HCT116 (cell line): Measurements from ENCODE around the gene PTPN4. TPM values are rescaled to one million over a fixed set of nuclear protein-coding genes. Genes with fewer than 3 reads are reported as not detected.

Source experiments
- ATAC-seq: fragments of 200-7000 bp; cut with Tn5 transposase; 2 replicates; pipeline ENCODE4 v1.9.1; 2020; ENCODE audit warnings: mild to moderate bottlenecking, moderate library complexity
- BruUV-seq: library from RNA; stranded (reverse); fragments of 400-500 nt; replicated peaks from 2 replicates; lab custom pipeline; 2021; lab: Mats Ljungman, UMichigan
- CTCF ChIA-PET: fragments of 300-600 bp; sonication (Branson Sonifier 250); formaldehyde crosslinking; loops from one replicate; lab custom pipeline; 2021; ENCODE audit warnings: antibody characterized with exemption; lab: Charles Lee
- POLR2A ChIA-PET: fragments of 300-600, 350-600 bp; sonication (Branson Sonifier 250); formaldehyde crosslinking; loops from one replicate; lab custom pipeline; 2021; ENCODE audit warnings: antibody characterized with exemption; lab: Charles Lee
- RAD21 ChIA-PET, 2 experiments: fragments of 300-600 bp; sonication (Branson Sonifier 250); formaldehyde crosslinking; loops; one replicate each; lab custom pipeline; 2023; ENCODE audit warnings: low total read pairs in 2 of 2; ENCODE audit not compliant: uncharacterized antibody in 2 of 2, unreplicated experiment in 2 of 2, low non-redundant PET in 1 of 2; lab: Charles Lee
- DNase-seq: peaks from one replicate; pipeline ENCODE4 v3.0.0-alpha.2; 2010; ENCODE audit warnings: low read depth, low spot score
- H2AFZ ChIP-seq: fragments of 200-600 bp; shearing (Covaris generic), sonication (generic); 2 replicates; pipeline ENCODE4 v1.6.1; 2017; ENCODE audit warnings: low read depth, mixed run types, mixed read lengths, antibody characterized with exemption, low read length; ENCODE audit not compliant: poor library complexity, severe bottlenecking
- H3K27ac ChIP-seq: 2 replicates; pipeline ENCODE4 v1.5.1; 2012; ENCODE audit warnings: low read depth, low read length
- H3K27me3 ChIP-seq: fragments of 200-600 bp; sonication (generic); 2 replicates; pipeline ENCODE4 v1.6.1; 2016; ENCODE audit warnings: mixed run types, low read length, mixed read lengths; ENCODE audit not compliant: insufficient read depth
- H3K36me3 ChIP-seq, 2 experiments: fragments of 200-500 bp in 1 of 2; fragments of 200-600 bp in 1 of 2; sonication (Bioruptor generic) in 1 of 2; sonication (generic) in 1 of 2; 2 replicates each; pipeline versions ENCODE4 v1.5.1 to v1.6.1; 2014 to 2016; ENCODE audit warnings: low read length in 2 of 2, inconsistent platforms in 1 of 2, mixed read lengths in 1 of 2, mixed run types in 1 of 2; ENCODE audit not compliant: insufficient read depth in 2 of 2, control insufficient read depth in 1 of 2
- H3K4me1 ChIP-seq, 2 experiments: fragments of 200-600 bp in 1 of 2; sonication (generic) in 1 of 2; 2 replicates each; pipeline versions ENCODE4 v1.5.1 to v1.6.1; 2012 to 2017; ENCODE audit warnings: low read length in 2 of 2, inconsistent platforms in 1 of 2, mild to moderate bottlenecking in 1 of 2, mixed read lengths in 1 of 2, mixed run types in 1 of 2, moderate library complexity in 1 of 2; ENCODE audit not compliant: insufficient read depth in 2 of 2, control insufficient read depth in 1 of 2
- H3K4me2 ChIP-seq: fragments of 200-600 bp; sonication (generic); 2 replicates; pipeline ENCODE4 v1.6.1; 2017; ENCODE audit warnings: mixed run types, low read length, mixed read lengths
- H3K4me3 ChIP-seq, 2 experiments: fragments of 200-600 bp in 1 of 2; sonication (generic) in 1 of 2; replicated peaks in 1 of 2; 2 replicates each; pipeline ENCODE4 v1.5.1; 2011 to 2016; ENCODE audit warnings: low read length in 2 of 2, control low read depth in 1 of 2, low read depth in 1 of 2, mild to moderate bottlenecking in 1 of 2, mixed read lengths in 1 of 2, mixed run types in 1 of 2
- H3K79me2 ChIP-seq: fragments of 200-600 bp; sonication (generic); 2 replicates; pipeline ENCODE4 v1.6.1; 2017; ENCODE audit warnings: mild to moderate bottlenecking, mixed run types, low read length, moderate library complexity, mixed read lengths; ENCODE audit not compliant: insufficient read depth
- H3K9ac ChIP-seq: fragments of 200-600 bp; sonication (generic); 2 replicates; pipeline ENCODE4 v1.6.1; 2016; ENCODE audit warnings: low read length, mixed read lengths
- H3K9me2 ChIP-seq: fragments of 200-600 bp; sonication (generic), shearing (Covaris generic); 2 replicates; pipeline ENCODE4 v1.6.1; 2017; ENCODE audit warnings: mixed run types, mild to moderate bottlenecking, moderate library complexity; ENCODE audit not compliant: insufficient read depth
- H3K9me3 ChIP-seq, 2 experiments: fragments of 200-500 bp in 1 of 2; fragments of 200-600 bp in 1 of 2; sonication (Bioruptor generic) in 1 of 2; sonication (generic) in 1 of 2; 2 replicates each; pipeline ENCODE4 v1.6.1; 2014 to 2017; ENCODE audit warnings: low read length in 2 of 2, mixed read lengths in 2 of 2, inconsistent platforms in 1 of 2, low read depth in 1 of 2, mild to moderate bottlenecking in 1 of 2, mixed run types in 1 of 2, moderate library complexity in 1 of 2; ENCODE audit not compliant: control insufficient read depth in 1 of 2, insufficient read depth in 1 of 2
- H4K20me1 ChIP-seq: fragments of 200-600 bp; sonication (generic), shearing (Covaris generic); 2 replicates; pipeline ENCODE4 v1.6.1; 2017; ENCODE audit warnings: mixed run types, mild to moderate bottlenecking, moderate library complexity; ENCODE audit not compliant: insufficient read depth
- CEBPB ChIP-seq: IDR thresholded peaks from 2 replicates; pipeline ENCODE4 v1.6.1; 2012; ENCODE audit warnings: low read depth
- CTCF ChIP-seq, 3 experiments: fragments of 200-600 bp in 1 of 3; sonication (generic) in 1 of 3; IDR thresholded peaks in 2 of 3; conservative IDR thresholded peaks in 1 of 3; 2 replicates each; pipeline ENCODE4 v1.5.1; 2012 to 2017; ENCODE audit warnings: low read depth in 2 of 3, low read length in 2 of 3, antibody characterized with exemption in 1 of 3, borderline replicate concordance in 1 of 3, control low read depth in 1 of 3, mild to moderate bottlenecking in 1 of 3, mixed read lengths in 1 of 3, mixed run types in 1 of 3, moderate library complexity in 1 of 3; ENCODE audit not compliant: insufficient read depth in 1 of 3
- EGR1 ChIP-seq: IDR thresholded peaks from 2 replicates; pipeline ENCODE4 v1.6.1; 2012; ENCODE audit warnings: low read depth
- ELF1 ChIP-seq: IDR thresholded peaks from 2 replicates; pipeline ENCODE4 v1.6.1; 2012; ENCODE audit warnings: low read depth, borderline replicate concordance
- EZH2 ChIP-seq: fragments of 200-600 bp; sonication (generic); IDR thresholded peaks from 2 replicates; pipeline ENCODE4 v1.6.1; 2017; ENCODE audit warnings: antibody characterized with exemption, mixed run types
- JUND ChIP-seq: IDR thresholded peaks from 2 replicates; pipeline ENCODE4 v1.6.1; 2012
- POLR2A ChIP-seq: IDR thresholded peaks from 2 replicates; pipeline ENCODE4 v1.7.0; 2011; ENCODE audit warnings: borderline replicate concordance; ENCODE audit not compliant: insufficient read depth, insufficient read length; ENCODE audit errors: extremely low read depth
- POLR2AphosphoS5 ChIP-seq: IDR thresholded peaks from 2 replicates; pipeline ENCODE4 v1.6.1; 2011; ENCODE audit warnings: mild to moderate bottlenecking, low read depth, low read length, moderate library complexity
- RAD21 ChIP-seq: IDR thresholded peaks from 2 replicates; pipeline ENCODE4 v1.6.1; 2012; ENCODE audit warnings: low read depth, mild to moderate bottlenecking
- REST ChIP-seq: IDR thresholded peaks from 2 replicates; pipeline ENCODE4 v1.6.1; 2012; ENCODE audit warnings: low read depth
- SP1 ChIP-seq: IDR thresholded peaks from 2 replicates; pipeline ENCODE4 v1.6.1; 2012; ENCODE audit warnings: low read depth
- SRF ChIP-seq: IDR thresholded peaks from 2 replicates; pipeline ENCODE4 v1.6.1; 2012; ENCODE audit warnings: low read depth
- TCF7L2 ChIP-seq: IDR thresholded peaks from 2 replicates; pipeline ENCODE4 v1.7.0; 2011; ENCODE audit warnings: borderline replicate concordance, inconsistent platforms; ENCODE audit not compliant: insufficient read depth, insufficient read length; ENCODE audit errors: extremely low read depth
- YY1 ChIP-seq: IDR thresholded peaks from 2 replicates; pipeline ENCODE4 v1.6.1; 2011; ENCODE audit warnings: low read length, low read depth, moderate library complexity, mild to moderate bottlenecking; ENCODE audit not compliant: insufficient replicate concordance; ENCODE audit errors: extremely low read depth
- ZFX ChIP-seq: fragments of 450-650 bp; IDR thresholded peaks from 2 replicates; pipeline ENCODE4 v1.6.1; 2017
- ZNF274 ChIP-seq: fragments of 200-500 bp; sonication (Bioruptor generic); IDR thresholded peaks from 2 replicates; pipeline ENCODE4 v1.6.1; 2014; ENCODE audit warnings: mild to moderate bottlenecking, low read depth, low read length, inconsistent platforms
- intact Hi-C: fragments of 100-400 bp; cut with micrococcal nuclease; formaldehyde crosslinking; loops from 2 replicates; pipeline ENCODE4 v1.10.0; 2022
- total RNA-seq: library from RNA; stranded (reverse); gene quantifications from one replicate; pipeline ENCODE4 v1.2.1, GENCODE V29; 2021; ENCODE audit not compliant: unreplicated experiment

Gene PTPN4
- total RNA-seq, 1 experiment from 2014 or later = 38.4 TPM

- intact Hi-C loops = no loop called here
- Histone ChIP-seq H3K27me3 (no peaks in the 10 kb centered on the region), H3K36me3 (no peaks in the 10 kb centered on the region), H4K20me1 (no peaks in the 10 kb centered on the region), H3K9me2 (no peaks in the 10 kb centered on the region), H3K9ac (no peak overlapping the region), H3K4me1 (no peaks in the 10 kb centered on the region), H3K27ac (no peak overlapping the region), H3K4me3 (no peak overlapping the region), H2AFZ (no peak overlapping the region), H3K4me2 (no peak overlapping the region), H3K9me3 (0 out of 4 replicates have a peak, but pooled peaks cover 0 to 3% of the 10 kb centered on the region in 2 experiments), H3K79me2 (peaks cover 67% of the 10 kb centered on the region)
- CTCF ChIA-PET = no interaction called here
- DNase-seq = no peak
- TF ChIP-seq SP1 (no peak), EZH2 (no peak), EGR1 (no peak), CEBPB (no peak), REST (no peak), RAD21 (no peak), POLR2AphosphoS5 (no peak), CTCF (IDR thresholded peaks at IDR 0.05 in 2 of 3, conservative IDR thresholded peaks at IDR 0.05 in 1 of 3; ENCODE audit: borderline replicate concordance in 1 of 3, insufficient read depth in 1 of 3, low read depth in 2 of 3, low read length in 2 of 3) (no peak), ELF1 (no peak), ZNF274 (no peak), YY1 (no peak), POLR2A (no peak), SRF (no peak), JUND (no peak), TCF7L2 (no peak), ZFX (no peak)
- RAD21 ChIA-PET = no interaction called here
- ATAC-seq = no peak
- POLR2A ChIA-PET = no interaction called here
- no TSS peak for BruUV-seq
Measured at GRCh38 chr2:119784876-119785275, 25.2 kb downstream of the PTPN4 start.
